Loucy (cell line): ENCODE results near the gene TCF7.
"Not testable (repeated sequence)": the region's sequence is repeated elsewhere in the genome, so short reads cannot be mapped to it uniquely, and the experiment has no call there.

ENCODE experiments used
- H2AFZ ChIP-seq: fragments of 200-600 bp; sonication (generic); 2 replicates; pipeline ENCODE4 v1.6.0; 2016; ENCODE audit warnings: antibody characterized with exemption, mild to moderate bottlenecking, low read length, moderate library complexity
- H3F3A ChIP-seq: fragments of 200-600 bp; 2 replicates; pipeline ENCODE4 v1.6.0; 2016; ENCODE audit warnings: antibody characterized with exemption, low read depth, mild to moderate bottlenecking
- H3K27me3 ChIP-seq: fragments of 200-600 bp; sonication (generic); 2 replicates; pipeline ENCODE4 v1.6.1; 2014; ENCODE audit warnings: low read length, mild to moderate bottlenecking; ENCODE audit not compliant: insufficient read depth, poor library complexity, severe bottlenecking
- H3K36me3 ChIP-seq: fragments of 200-600 bp; sonication (generic); 2 replicates; pipeline ENCODE4 v1.6.1; 2016; ENCODE audit warnings: low read length; ENCODE audit not compliant: insufficient read depth
- H3K4me1 ChIP-seq: fragments of 200-600 bp; sonication (generic); 2 replicates; pipeline ENCODE4 v1.5.1; 2014; ENCODE audit warnings: low read length, mild to moderate bottlenecking; ENCODE audit not compliant: insufficient read depth, poor library complexity, severe bottlenecking
- H3K4me2 ChIP-seq: fragments of 200-600 bp; sonication (generic); 2 replicates; pipeline ENCODE4 v1.6.0; 2014; ENCODE audit warnings: antibody characterized with exemption, low read length, low read depth, mild to moderate bottlenecking; ENCODE audit not compliant: poor library complexity, severe bottlenecking
- H3K4me3 ChIP-seq: fragments of 200-600 bp; sonication (generic); 2 replicates; pipeline ENCODE4 v1.5.1; 2014; ENCODE audit warnings: low read length, mild to moderate bottlenecking, mixed read lengths; ENCODE audit not compliant: poor library complexity, severe bottlenecking
- H3K79me2 ChIP-seq: fragments of 200-600 bp; sonication (generic); 2 replicates; pipeline ENCODE4 v1.6.1; 2014; ENCODE audit warnings: low read length; ENCODE audit not compliant: insufficient read depth
- H3K9ac ChIP-seq: fragments of 200-600 bp; sonication (generic); 2 replicates; pipeline ENCODE4 v1.6.0; 2014; ENCODE audit warnings: mild to moderate bottlenecking, low read depth, low read length, moderate library complexity; ENCODE audit not compliant: poor library complexity, severe bottlenecking
- H3K9me2 ChIP-seq: fragments of 200-600 bp; sonication (generic); replicated peaks from 2 replicates; pipeline ENCODE4 v1.6.1; 2016; ENCODE audit warnings: low read depth, low read length, mixed read lengths
- H3K9me3 ChIP-seq: fragments of 200-600 bp; sonication (generic); 2 replicates; pipeline ENCODE4 v1.6.1; 2014; ENCODE audit warnings: mild to moderate bottlenecking, antibody characterized with exemption, low read length, low read depth; ENCODE audit not compliant: insufficient read depth
- H4K20me1 ChIP-seq: fragments of 200-600 bp; sonication (generic); 2 replicates; pipeline ENCODE4 v1.6.0; 2014; ENCODE audit warnings: antibody characterized with exemption, low read length, mild to moderate bottlenecking; ENCODE audit not compliant: insufficient read depth, poor library complexity, severe bottlenecking
- CTCF ChIP-seq: fragments of 200-600 bp; sonication (generic); conservative IDR thresholded peaks from 2 replicates; pipeline ENCODE4 v1.5.1; 2014; ENCODE audit warnings: mild to moderate bottlenecking, antibody characterized with exemption, low read length
- EZH2phosphoT487 ChIP-seq: fragments of 200-600 bp; IDR thresholded peaks from 2 replicates; pipeline ENCODE4 v1.6.1; 2018; ENCODE audit warnings: antibody characterized with exemption, mild to moderate bottlenecking, moderate library complexity, borderline replicate concordance

The TCF7 gene

GRCh38 chr5:134149571-134150303 is 35.3 kb downstream of the TCF7 start:
- Histone ChIP-seq H3K4me3 (no peak overlapping the region), H3K9me2 (no peaks in the 10 kb centered on the region), H3K9me3 (no peaks in the 10 kb centered on the region), H3K4me1 (no peaks in the 10 kb centered on the region), H3K79me2 (no peaks in the 10 kb centered on the region), H3K4me2 (no peak overlapping the region), H4K20me1 (peaks cover 5% of the 10 kb centered on the region), H3K27me3 (no peaks in the 10 kb centered on the region), H3K9ac (no peak overlapping the region), H2AFZ (no peak overlapping the region), H3F3A (no peaks in the 10 kb centered on the region), H3K36me3 (peaks cover 59% of the 10 kb centered on the region; the same call in 1 of the 2 replicates)
- TF ChIP-seq CTCF (no peak), EZH2phosphoT487 (no peak)

DNA sequence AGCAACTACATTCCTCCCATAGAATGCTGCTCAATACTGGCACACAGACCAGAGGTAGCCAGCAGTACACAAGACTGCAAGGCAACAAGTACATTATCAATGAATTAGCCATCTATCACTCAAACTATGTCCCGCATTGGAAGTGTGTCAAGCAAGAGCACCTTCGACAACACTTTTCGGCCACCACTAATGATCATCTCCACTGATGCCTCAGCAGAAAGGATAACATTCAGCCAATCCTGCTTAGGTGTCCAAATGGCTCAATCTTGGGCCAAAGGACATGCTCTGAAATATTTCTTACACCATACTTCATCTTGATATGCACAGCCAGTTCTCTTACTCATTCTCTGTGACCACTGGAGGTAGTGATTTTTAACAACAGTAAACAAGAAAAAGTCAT is 37.2 kb downstream of the TCF7 start:
- H3K9me3 ChIP-seq = no peaks in the 10 kb centered on the region
- no peaks in the 10 kb centered on the region for H3K27me3 ChIP-seq
- H3K9ac ChIP-seq = no peak overlapping the region
- peaks cover 55% of the 10 kb centered on the region; the same call in 1 of the 2 replicates for H3K36me3 ChIP-seq
- H3F3A ChIP-seq = no peaks in the 10 kb centered on the region
- no peaks in the 10 kb centered on the region for H3K4me1 ChIP-seq
- H3K4me3 ChIP-seq = no peak overlapping the region
- no peaks in the 10 kb centered on the region for H4K20me1 ChIP-seq
- H3K4me2 ChIP-seq = no peak overlapping the region
- H2AFZ ChIP-seq = no peak overlapping the region
- H3K79me2 ChIP-seq = no peaks in the 10 kb centered on the region
- TF ChIP-seq CTCF (no peak), EZH2phosphoT487 (no peak)
- H3K9me2 ChIP-seq = no peaks in the 10 kb centered on the region

DNA sequence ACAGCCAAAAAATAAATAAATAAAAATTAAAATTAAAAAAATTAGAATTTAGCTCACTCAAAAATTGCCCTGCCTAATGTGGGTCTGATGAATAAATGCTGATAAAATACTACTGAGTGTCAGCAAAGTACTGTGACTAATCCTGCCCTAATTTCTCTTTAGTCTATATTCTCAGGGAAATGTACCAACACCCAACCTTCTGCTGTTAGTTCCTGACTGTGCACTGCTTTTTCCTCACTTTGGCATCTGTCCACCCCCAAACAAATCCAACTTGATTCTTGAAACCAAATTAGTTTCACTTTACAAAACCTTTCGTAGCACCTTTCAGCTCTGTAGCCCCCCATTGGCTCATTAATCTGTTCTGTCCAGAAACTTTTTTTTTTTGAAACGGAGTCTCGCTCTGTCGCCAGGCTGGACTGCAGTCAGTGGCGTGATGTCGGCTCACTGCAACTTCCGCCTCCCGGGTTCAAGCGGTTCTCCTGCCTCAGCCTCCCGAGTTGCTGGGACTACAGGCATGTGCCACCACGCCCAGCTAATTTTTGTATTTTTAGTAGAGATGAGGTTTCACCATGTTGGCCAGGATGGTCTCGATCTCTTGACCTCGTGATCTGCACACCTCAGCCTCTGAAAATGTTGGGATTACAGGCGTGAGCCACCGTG is 37.8 kb downstream of the TCF7 start:
- not testable (repeated sequence) for H3K9me3 ChIP-seq, H3K79me2 ChIP-seq, H3K27me3 ChIP-seq, H3K4me1 ChIP-seq, H3K4me2 ChIP-seq, H3K9me2 ChIP-seq, H3F3A ChIP-seq, H3K9ac ChIP-seq, H3K4me3 ChIP-seq, H2AFZ ChIP-seq, H4K20me1 ChIP-seq
- H3K36me3 ChIP-seq = peaks cover 55% of the 10 kb centered on the region; the same call in 1 of the 2 replicates
